ENCODE measurements around the gene SLA2. TPM values are rescaled to one million over a fixed set of nuclear protein-coding genes. Genes with fewer than 3 reads are reported as not detected.
"Not testable (repeated sequence)": the region's sequence is repeated elsewhere in the genome, so short reads cannot be mapped to it uniquely, and the experiment has no call there.

The SLA2 gene
- under 1 TPM; 0.13 to 0.50 (median 0.28) TPM for total RNA-seq

GRCh38 chr20:36645998-36646397 lies at the start of gene SLA2:
SLA2 (minus strand) TSS chr20:36646196; CDS start chr20:36641335, 4,861 bp downstream.
- H3K27ac ChIP-seq = no peak within 1 kb of the TSS
- H3K36me3 ChIP-seq = no peaks in the 10 kb centered on the region
- H3K9me3 ChIP-seq = no peaks in the 10 kb centered on the region
- intact Hi-C loops (cut with DNase I) = no loop called here
- peak; percentile 5 to 8 for DNase-seq
- H3K27me3 ChIP-seq = no peaks in the 10 kb centered on the region
- H3K4me1 ChIP-seq = no peaks in the 10 kb centered on the region
- TF ChIP-seq CTCF (IDR thresholded peaks at IDR 0.05) (no peak), POLR2A (IDR thresholded peaks at IDR 0.05) (no peak)
- 56 to 70% methylated on average over 8 to 9 of the region's 9 CpGs for WGBS, 2 donors
- no peak within 1 kb of the TSS for H3K4me3 ChIP-seq (replicated peaks in 1 of 3)

GRCh38 chr20:36695467-36695866 lies 49.5 kb upstream of the SLA2 start:
- WGBS, 2 donors = 89 to 96% methylated on average over 8 of the region's 8 CpGs
- H3K36me3 ChIP-seq; H3K4me3 ChIP-seq (replicated peaks in 1 of 3); H3K9me3 ChIP-seq; DNase-seq; intact Hi-C loops (cut with DNase I); H3K27me3 ChIP-seq; H3K27ac ChIP-seq; H3K4me1 ChIP-seq: not testable (repeated sequence)

GRCh38 chr20:36688630-36689029 lies 42.6 kb upstream of the SLA2 start:
- WGBS, 2 donors = 90 to 96% methylated on average over 7 of the region's 7 CpGs
- intact Hi-C loops (cut with DNase I) = no loop called here
- TF ChIP-seq CTCF (IDR thresholded peaks at IDR 0.05) (no peak), POLR2A (IDR thresholded peaks at IDR 0.05) (no peak)
- peaks cover 0 to 5% of the 10 kb centered on the region in 2 donors for H3K36me3 ChIP-seq
- H3K4me3 ChIP-seq (replicated peaks in 1 of 3) = no peak overlapping the region
- H3K4me1 ChIP-seq = no peaks in the 10 kb centered on the region
- no peaks in the 10 kb centered on the region for H3K27me3 ChIP-seq
- H3K9me3 ChIP-seq = no peaks in the 10 kb centered on the region
- H3K27ac ChIP-seq = no peak overlapping the region
- DNase-seq = no peak

GRCh38 chr20:36687850-36688249 lies 41.9 kb upstream of the SLA2 start:
- TF ChIP-seq CTCF (IDR thresholded peaks at IDR 0.05) = no peak
- no peak for TF ChIP-seq POLR2A (IDR thresholded peaks at IDR 0.05)
- Histone ChIP-seq H3K27ac (no peak overlapping the region), H3K4me3 (replicated peaks in 1 of 3) (no peak overlapping the region), H3K4me1 (no peaks in the 10 kb centered on the region), H3K9me3 (no peaks in the 10 kb centered on the region), H3K27me3 (no peaks in the 10 kb centered on the region), H3K36me3 (peaks cover 0 to 5% of the 10 kb centered on the region in 2 donors)
- WGBS, 2 donors = 75 to 78% methylated on average over 3 of the region's 3 CpGs
- intact Hi-C loops (cut with DNase I) = no loop called here
- DNase-seq = no peak

GRCh38 chr20:36686944-36687343 lies 40.9 kb upstream of the SLA2 start:
- no peak overlapping the region for H3K27ac ChIP-seq
- H3K27me3 ChIP-seq = no peaks in the 10 kb centered on the region
- H3K4me3 ChIP-seq (replicated peaks in 1 of 3) = no peak overlapping the region
- DNase-seq = no peak
- H3K9me3 ChIP-seq = no peaks in the 10 kb centered on the region
- WGBS, 2 donors = 94 to 95% methylated on average over 4 of the region's 4 CpGs
- H3K36me3 ChIP-seq = peaks cover 0 to 5% of the 10 kb centered on the region in 2 donors
- intact Hi-C loops (cut with DNase I) = no loop called here
- no peak for TF ChIP-seq CTCF (IDR thresholded peaks at IDR 0.05)
- TF ChIP-seq POLR2A (IDR thresholded peaks at IDR 0.05) = no peak
- no peaks in the 10 kb centered on the region for H3K4me1 ChIP-seq

GRCh38 chr20:36686504-36686903 lies 40.5 kb upstream of the SLA2 start:
- Histone ChIP-seq H3K27ac (no peak overlapping the region), H3K27me3 (no peaks in the 10 kb centered on the region), H3K4me3 (replicated peaks in 1 of 3) (no peak overlapping the region), H3K4me1 (no peaks in the 10 kb centered on the region), H3K9me3 (no peaks in the 10 kb centered on the region), H3K36me3 (peaks cover 0 to 5% of the 10 kb centered on the region in 2 donors)
- no peak for TF ChIP-seq CTCF (IDR thresholded peaks at IDR 0.05)
- TF ChIP-seq POLR2A (IDR thresholded peaks at IDR 0.05) = no peak
- DNase-seq = no peak
- intact Hi-C loops (cut with DNase I) = no loop called here
- WGBS, 2 donors = 92 to 97% methylated on average over 2 of the region's 2 CpGs
